H9 (cell line): ENCODE data around the gene PRDM1. TPM values are rescaled to one million over a fixed set of nuclear protein-coding genes. Genes with fewer than 3 reads are reported as not detected.

ENCODE experiments used
- DNase-seq: peaks from one replicate; pipeline ENCODE4 v3.0.0-alpha.2; 2017
- H2AFZ ChIP-seq: one replicate; pipeline ENCODE4 v1.6.1; 2013; ENCODE audit warnings: mild to moderate bottlenecking, low read length, control low read depth, moderate library complexity
- H2AK5ac ChIP-seq: 2 replicates; pipeline ENCODE4 v1.6.1; 2013; ENCODE audit warnings: low read length, control low read depth, mixed read lengths; ENCODE audit not compliant: insufficient read length
- H2BK120ac ChIP-seq: one replicate; pipeline ENCODE4 v1.6.1; 2013; ENCODE audit warnings: low read depth, mild to moderate bottlenecking, low read length, control low read depth, inconsistent platforms; ENCODE audit not compliant: poor library complexity, severe bottlenecking
- H2BK12ac ChIP-seq: 2 replicates; pipeline ENCODE4 v1.6.1; 2013; ENCODE audit warnings: low read length, control low read depth, mixed read lengths, low read depth; ENCODE audit not compliant: insufficient read length
- H2BK15ac ChIP-seq: 2 replicates; pipeline ENCODE4 v1.6.1; 2013; ENCODE audit warnings: low read depth, low read length, control low read depth
- H2BK20ac ChIP-seq: one replicate; pipeline ENCODE4 v1.6.1; 2013; ENCODE audit warnings: low read depth, mild to moderate bottlenecking, low read length, control low read depth, inconsistent platforms; ENCODE audit not compliant: poor library complexity, severe bottlenecking
- H2BK5ac ChIP-seq: 2 replicates; pipeline ENCODE4 v1.6.1; 2013; ENCODE audit warnings: low read length, control low read depth, mixed read lengths; ENCODE audit not compliant: insufficient read length
- H3K14ac ChIP-seq: 2 replicates; pipeline ENCODE4 v1.6.1; 2013; ENCODE audit warnings: low read length, control low read depth; ENCODE audit not compliant: insufficient read depth
- H3K18ac ChIP-seq: 2 replicates; pipeline ENCODE4 v1.6.1; 2013; ENCODE audit warnings: low read depth, mild to moderate bottlenecking, mixed read lengths, low read length, control low read depth; ENCODE audit not compliant: insufficient read length
- H3K23ac ChIP-seq: 2 replicates; pipeline ENCODE4 v1.6.1; 2013; ENCODE audit warnings: low read length, control low read depth, mixed read lengths, low read depth; ENCODE audit not compliant: insufficient read length
- H3K23me2 ChIP-seq: 2 replicates; pipeline ENCODE4 v1.6.1; 2013; ENCODE audit warnings: low read depth, mild to moderate bottlenecking, mixed read lengths, low read length, control low read depth; ENCODE audit not compliant: insufficient read length, poor library complexity, severe bottlenecking
- H3K27ac ChIP-seq: 2 replicates; pipeline ENCODE4 v1.5.1; 2013; ENCODE audit warnings: low read length, control low read depth, mixed read lengths, low read depth; ENCODE audit not compliant: insufficient read length
- H3K27me3 ChIP-seq: 2 replicates; pipeline ENCODE4 v1.6.1; 2013; ENCODE audit warnings: low read length, control low read depth, inconsistent platforms; ENCODE audit not compliant: insufficient read depth
- H3K4ac ChIP-seq: 2 replicates; pipeline ENCODE4 v1.6.1; 2013; ENCODE audit warnings: low read depth, mild to moderate bottlenecking, control low read depth, inconsistent platforms, low read length, moderate library complexity
- H3K4me1 ChIP-seq: 2 replicates; pipeline ENCODE4 v1.6.1; 2013; ENCODE audit warnings: low read length, control low read depth, inconsistent platforms; ENCODE audit not compliant: insufficient read depth
- H3K4me2 ChIP-seq: 2 replicates; pipeline ENCODE4 v1.6.1; 2013; ENCODE audit warnings: low read length, control low read depth, mixed read lengths; ENCODE audit not compliant: insufficient read length, insufficient read depth
- H3K56ac ChIP-seq: 2 replicates; pipeline ENCODE4 v1.6.1; 2013; ENCODE audit warnings: low read depth, mild to moderate bottlenecking, mixed read lengths, low read length, control low read depth; ENCODE audit not compliant: insufficient read length
- H3K79me1 ChIP-seq: 2 replicates; pipeline ENCODE4 v1.6.1; 2013; ENCODE audit warnings: low read depth, mild to moderate bottlenecking, moderate library complexity, low read length, control low read depth, inconsistent platforms; ENCODE audit not compliant: insufficient read depth, poor library complexity, severe bottlenecking
- H3K79me2 ChIP-seq: 2 replicates; pipeline ENCODE4 v1.6.1; 2013; ENCODE audit warnings: low read length, control low read depth, inconsistent platforms; ENCODE audit not compliant: insufficient read depth
- H3K9ac ChIP-seq: 2 replicates; pipeline ENCODE4 v1.6.1; 2013; ENCODE audit warnings: low read length, control low read depth, mixed read lengths; ENCODE audit not compliant: insufficient read length; ENCODE audit errors: extremely low read depth
- H3K9me3 ChIP-seq: one replicate; pipeline ENCODE4 v1.6.1; 2013; ENCODE audit warnings: low read depth, low read length, inconsistent platforms; ENCODE audit not compliant: control insufficient read depth
- H3T11ph ChIP-seq: one replicate; pipeline ENCODE4 v1.6.1; 2013; ENCODE audit warnings: mild to moderate bottlenecking, low read length, control low read depth, inconsistent platforms
- H4K20me1 ChIP-seq: one replicate; pipeline ENCODE4 v1.6.1; 2013; ENCODE audit not compliant: control insufficient read depth, insufficient read length, insufficient read depth
- H4K5ac ChIP-seq: 2 replicates; pipeline ENCODE4 v1.6.1; 2013; ENCODE audit warnings: low read depth, mild to moderate bottlenecking, mixed read lengths, low read length, control low read depth; ENCODE audit not compliant: insufficient read length
- H4K8ac ChIP-seq: replicated peaks from 2 replicates; pipeline ENCODE4 v1.6.1; 2013; ENCODE audit warnings: low read length, control low read depth, mixed read lengths, low read depth; ENCODE audit not compliant: insufficient read length
- H4K91ac ChIP-seq: 2 replicates; pipeline ENCODE4 v1.6.1; 2013; ENCODE audit warnings: low read depth, mild to moderate bottlenecking, moderate library complexity, mixed read lengths, low read length, control low read depth; ENCODE audit not compliant: insufficient read length
- H3K27ac Mint-ChIP-seq, 3 experiments: 2 replicates in 2 of 3; 3 replicates in 1 of 3; pipeline ENCODE4 v1.8.0; 2020 to 2021; ENCODE audit warnings: mixed read lengths in 3 of 3, mild to moderate bottlenecking in 1 of 3, moderate library complexity in 1 of 3
- H3K27me3 Mint-ChIP-seq: 2 replicates; pipeline ENCODE4 v1.8.0; 2021; ENCODE audit warnings: low read depth, mild to moderate bottlenecking, moderate library complexity, mixed read lengths
- H3K36me3 Mint-ChIP-seq, 3 experiments: 2 replicates in 2 of 3; 3 replicates in 1 of 3; pipeline ENCODE4 v1.8.0; 2020 to 2021; ENCODE audit warnings: low read depth in 3 of 3, mixed read lengths in 3 of 3; ENCODE audit not compliant: insufficient read depth in 1 of 3
- H3K4me1 Mint-ChIP-seq, 2 experiments: 2 replicates each; pipeline ENCODE4 v1.8.0; 2020; ENCODE audit warnings: mixed read lengths in 2 of 2
- H3K4me3 Mint-ChIP-seq, 2 experiments: 2 replicates in 1 of 2; 3 replicates in 1 of 2; pipeline ENCODE4 v1.8.0; 2020 to 2021; ENCODE audit warnings: mild to moderate bottlenecking in 2 of 2, mixed read lengths in 2 of 2, moderate library complexity in 1 of 2
- H3K9me3 Mint-ChIP-seq, 2 experiments: 2 replicates in 1 of 2; 3 replicates in 1 of 2; pipeline ENCODE4 v1.8.0; 2020; ENCODE audit warnings: mild to moderate bottlenecking in 2 of 2, mixed read lengths in 2 of 2, moderate library complexity in 1 of 2
- WGBS: extraction: QIAGEN DNeasy Blood & Tissue Kit; methylation state at CpG from one replicate; pipeline ENCODE4 v1.1.7; 2013; ENCODE audit warnings: missing lambda C conversion rate, low lambda C conversion rate, mixed read lengths; ENCODE audit not compliant: insufficient read length; ENCODE audit errors: extremely low coverage; 5-methylcytosine and 5-hydroxymethylcytosine counted together
- total RNA-seq: library from RNA; stranded (reverse); gene quantifications from 2 replicates; pipeline ENCODE4 v1.2.1, GENCODE V29; 2021
- TF ChIP-seq, protein P1 (sequence below): fragments of 200-600 bp; sonication (generic); conservative IDR thresholded peaks from 3 replicates; pipeline ENCODE4 v1.8.0; 2021; ENCODE audit warnings: antibody characterized with exemption, mild to moderate bottlenecking

The PRDM1 gene
- total RNA-seq, 1 experiment from 2014 or later: 2.9 TPM

DNA sequence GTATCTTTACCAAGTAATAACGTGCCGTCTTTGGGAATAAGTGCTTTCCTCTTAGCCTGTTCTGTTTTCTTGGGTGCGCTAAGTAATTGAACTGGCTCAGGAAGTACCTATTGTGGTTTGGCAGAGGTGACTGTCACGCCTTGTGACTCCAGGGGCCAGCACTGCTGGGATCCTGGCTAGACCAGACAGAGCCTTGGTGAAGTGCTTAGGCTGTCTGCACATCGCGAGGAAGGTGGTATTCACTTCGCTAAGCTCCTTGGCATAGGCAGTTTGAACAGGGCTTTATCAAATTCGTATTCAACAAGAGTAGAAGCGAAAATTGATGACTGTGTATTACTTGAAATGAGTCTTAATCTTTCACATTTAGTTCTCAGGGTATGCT is 17.6 kb downstream of the PRDM1 start:
- no peak overlapping the region for H3K56ac ChIP-seq
- H3K36me3 Mint-ChIP-seq: peaks cover 0 to 12% (median 0%) of the 10 kb centered on the region in 3 experiments; a peak in 2 of 7 replicates
- no peak for DNase-seq
- H4K5ac ChIP-seq: no peak overlapping the region
- H3K4me1 ChIP-seq: 0 out of 2 replicates have a peak, but pooled peaks cover 3% of the 10 kb centered on the region
- H3K4me3 Mint-ChIP-seq: no peak overlapping the region
- TF ChIP-seq, protein P1, sequence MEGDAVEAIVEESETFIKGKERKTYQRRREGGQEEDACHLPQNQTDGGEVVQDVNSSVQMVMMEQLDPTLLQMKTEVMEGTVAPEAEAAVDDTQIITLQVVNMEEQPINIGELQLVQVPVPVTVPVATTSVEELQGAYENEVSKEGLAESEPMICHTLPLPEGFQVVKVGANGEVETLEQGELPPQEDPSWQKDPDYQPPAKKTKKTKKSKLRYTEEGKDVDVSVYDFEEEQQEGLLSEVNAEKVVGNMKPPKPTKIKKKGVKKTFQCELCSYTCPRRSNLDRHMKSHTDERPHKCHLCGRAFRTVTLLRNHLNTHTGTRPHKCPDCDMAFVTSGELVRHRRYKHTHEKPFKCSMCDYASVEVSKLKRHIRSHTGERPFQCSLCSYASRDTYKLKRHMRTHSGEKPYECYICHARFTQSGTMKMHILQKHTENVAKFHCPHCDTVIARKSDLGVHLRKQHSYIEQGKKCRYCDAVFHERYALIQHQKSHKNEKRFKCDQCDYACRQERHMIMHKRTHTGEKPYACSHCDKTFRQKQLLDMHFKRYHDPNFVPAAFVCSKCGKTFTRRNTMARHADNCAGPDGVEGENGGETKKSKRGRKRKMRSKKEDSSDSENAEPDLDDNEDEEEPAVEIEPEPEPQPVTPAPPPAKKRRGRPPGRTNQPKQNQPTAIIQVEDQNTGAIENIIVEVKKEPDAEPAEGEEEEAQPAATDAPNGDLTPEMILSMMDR: no peak
- no peak overlapping the region for H2AK5ac ChIP-seq
- no peak overlapping the region for H2BK12ac ChIP-seq
- H3K27ac ChIP-seq: no peak overlapping the region
- H2AFZ ChIP-seq: no peak overlapping the region
- no peaks in the 10 kb centered on the region for H3K9me3 ChIP-seq
- no CpG with 5 or more reads among the region's 9 CpGs for WGBS
- peaks cover 2% of the 10 kb centered on the region; the same call in 1 of the 2 replicates for H3K27me3 ChIP-seq
- H2BK5ac ChIP-seq: no peak overlapping the region
- no peak overlapping the region for H3K14ac ChIP-seq
- peaks cover under 1% of the 10 kb centered on the region for H3K23me2 ChIP-seq
- H2BK120ac ChIP-seq: no peak overlapping the region
- H3K23ac ChIP-seq: no peak overlapping the region
- H3K79me2 ChIP-seq: no peaks in the 10 kb centered on the region
- H3K4ac ChIP-seq: no peak overlapping the region
- no peak overlapping the region for H2BK20ac ChIP-seq
- no peak overlapping the region for H4K91ac ChIP-seq
- peaks cover 3% of the 10 kb centered on the region; the same call in 1 of the 2 replicates for H3K27me3 Mint-ChIP-seq
- H3K27ac Mint-ChIP-seq: no peak overlapping the region
- no peak overlapping the region for H3K18ac ChIP-seq
- no peaks in the 10 kb centered on the region for H3K9me3 Mint-ChIP-seq
- no peaks in the 10 kb centered on the region for H4K20me1 ChIP-seq
- no peak overlapping the region for H4K8ac ChIP-seq
- no peaks in the 10 kb centered on the region for H3K79me1 ChIP-seq
- H3K4me1 Mint-ChIP-seq: peaks cover 9 to 24% of the 10 kb centered on the region in 2 experiments
- no peak overlapping the region for H3T11ph ChIP-seq
- no peak overlapping the region for H3K4me2 ChIP-seq
- H3K9ac ChIP-seq: no peak overlapping the region
- H2BK15ac ChIP-seq: no peak overlapping the region
